DMS53 (cell line): ENCODE results near the gene DCLK1.
"Not testable (repeated sequence)": the region's sequence is repeated elsewhere in the genome, so short reads cannot be mapped to it uniquely, and the experiment has no call there.

Experiments
- DNase-seq: peaks from one replicate; lab custom pipeline; 2025; lab: John Stamatoyannopoulos, UW

DCLK1 gene

DNA sequence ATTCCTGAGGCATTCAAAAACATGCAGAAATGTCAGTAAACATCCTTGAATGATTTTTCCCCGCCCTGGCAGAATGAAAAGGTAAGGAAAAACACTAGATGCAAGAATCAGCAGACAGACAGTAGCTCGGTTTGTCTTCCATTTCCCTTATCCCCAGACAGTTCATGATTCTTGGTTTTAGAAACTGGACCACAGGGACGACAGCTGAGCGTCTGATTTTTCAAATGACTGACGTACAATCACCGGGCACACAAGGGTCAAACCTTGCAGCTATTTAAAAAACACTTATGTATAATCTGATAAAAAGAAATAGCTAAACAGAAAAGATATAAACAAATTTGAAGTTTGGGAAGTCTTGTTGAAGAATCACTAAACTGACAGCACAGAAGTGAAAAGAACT lies 47.1 kb downstream of the DCLK1 start:
- no peak for DNase-seq

DNA sequence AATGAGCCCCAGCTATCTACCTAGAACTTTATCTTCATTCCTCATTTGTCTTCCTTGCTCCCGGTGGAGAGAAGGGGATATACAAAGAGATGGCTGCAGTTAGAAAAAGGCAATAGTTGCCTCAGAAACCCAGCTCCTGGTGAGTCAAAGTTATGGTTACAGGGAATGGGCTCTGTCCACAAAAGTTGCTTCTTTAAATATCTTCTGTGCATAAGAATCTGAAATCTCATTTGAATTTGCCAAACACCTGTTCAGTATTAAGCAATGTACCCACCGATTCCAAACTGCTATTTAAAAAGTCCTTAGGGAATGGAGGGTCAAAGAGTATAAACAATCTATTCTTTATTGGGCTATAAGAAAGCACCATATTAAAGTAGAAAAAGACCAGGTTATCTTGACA lies 48.4 kb downstream of the DCLK1 start:
- no peak for DNase-seq

DNA sequence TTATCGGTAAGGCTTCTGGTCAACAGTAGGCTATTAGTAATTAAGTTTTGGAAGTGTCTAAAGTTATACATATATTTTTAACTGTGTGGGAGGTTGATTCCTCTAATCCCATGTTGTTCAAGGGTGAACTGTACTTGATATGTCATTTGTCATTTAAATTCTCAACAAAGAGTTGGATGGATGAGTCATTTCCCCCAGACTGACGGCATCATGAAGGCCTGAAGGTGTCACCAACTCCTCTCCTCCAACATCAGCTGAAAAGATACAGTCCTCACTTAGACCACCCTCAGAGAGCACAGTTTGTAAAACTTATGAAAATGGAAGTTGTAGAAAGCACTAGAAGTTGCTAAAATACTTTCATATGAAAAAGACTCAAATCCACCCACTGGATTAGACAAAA lies 48.8 kb downstream of the DCLK1 start:
- peak; percentile 79 for DNase-seq

DNA sequence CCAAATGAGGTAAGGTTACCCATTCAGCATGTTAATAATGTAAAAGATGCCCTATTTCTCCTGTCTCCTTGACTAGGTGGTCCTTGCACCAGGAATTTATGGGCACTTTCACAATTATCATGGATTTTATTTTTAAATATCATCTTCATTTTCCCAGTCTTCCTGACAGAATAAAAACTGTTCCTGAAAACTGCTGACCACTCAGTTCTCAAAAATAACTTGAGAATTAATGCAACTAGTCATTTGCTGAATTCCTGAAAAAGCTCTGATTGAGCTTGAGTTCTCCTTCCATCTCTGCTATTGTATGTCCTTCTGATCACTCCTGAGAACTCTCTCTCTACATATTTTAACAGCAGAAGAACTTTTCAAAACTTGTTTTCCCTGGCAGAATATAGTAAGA lies 55.0 kb downstream of the DCLK1 start:
- no peak for DNase-seq

DNA sequence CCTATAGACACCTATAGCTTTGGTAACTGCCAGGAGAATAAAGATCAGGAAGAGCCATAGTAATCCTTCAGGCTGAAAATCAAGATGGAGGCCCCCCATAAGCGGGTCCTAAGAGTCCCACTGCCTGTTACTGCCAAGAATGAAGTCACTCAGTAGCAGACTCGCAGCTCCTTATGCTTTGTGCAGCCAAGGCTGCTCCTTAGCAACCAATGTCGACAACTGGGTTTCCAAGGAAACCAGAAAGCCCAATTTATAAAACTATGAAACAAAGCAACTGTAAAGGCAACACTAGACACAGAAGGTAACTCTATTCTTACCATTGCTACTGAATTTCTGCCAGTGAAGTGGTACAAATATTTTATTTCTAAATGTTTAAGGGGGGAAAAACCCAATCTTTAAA lies 56.5 kb downstream of the DCLK1 start:
- peak; percentile 61 for DNase-seq

DNA sequence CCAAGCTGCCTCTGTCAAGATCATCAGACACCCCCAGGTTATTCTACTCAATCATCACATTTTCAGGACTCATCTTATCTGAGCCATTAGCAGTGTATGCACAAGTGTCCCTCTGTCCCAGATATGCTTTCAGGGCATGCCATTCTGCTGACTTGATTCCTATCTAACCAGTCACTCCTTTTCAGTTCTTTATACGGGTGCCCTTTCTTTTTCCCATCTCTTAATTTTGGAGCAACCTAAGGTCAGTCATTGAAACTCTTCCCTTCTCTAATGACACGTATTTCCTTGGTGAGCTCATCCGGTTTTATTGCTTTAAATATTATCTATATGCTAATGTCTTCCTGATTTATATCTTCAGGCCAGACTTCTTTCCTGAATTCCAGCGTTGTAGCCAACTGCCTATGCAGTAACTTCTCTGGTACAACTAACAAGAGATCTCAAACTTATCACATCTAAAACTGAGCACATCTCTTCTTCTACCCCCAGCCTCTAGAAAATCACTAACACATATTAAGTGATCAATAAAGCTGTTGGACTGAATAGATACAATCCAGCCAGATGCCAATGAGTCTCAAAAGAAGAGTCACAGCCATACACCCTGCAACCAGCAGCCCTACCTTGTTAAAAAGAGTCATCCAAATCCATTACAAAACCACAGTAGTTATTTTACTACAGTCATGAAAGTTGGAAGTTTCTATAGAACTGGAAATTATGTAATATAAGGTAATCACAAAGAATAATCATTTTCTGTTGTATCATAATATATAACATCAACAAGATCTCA lies 58.8 kb downstream of the DCLK1 start:
- DNase-seq, result peak; percentile 31

DNA sequence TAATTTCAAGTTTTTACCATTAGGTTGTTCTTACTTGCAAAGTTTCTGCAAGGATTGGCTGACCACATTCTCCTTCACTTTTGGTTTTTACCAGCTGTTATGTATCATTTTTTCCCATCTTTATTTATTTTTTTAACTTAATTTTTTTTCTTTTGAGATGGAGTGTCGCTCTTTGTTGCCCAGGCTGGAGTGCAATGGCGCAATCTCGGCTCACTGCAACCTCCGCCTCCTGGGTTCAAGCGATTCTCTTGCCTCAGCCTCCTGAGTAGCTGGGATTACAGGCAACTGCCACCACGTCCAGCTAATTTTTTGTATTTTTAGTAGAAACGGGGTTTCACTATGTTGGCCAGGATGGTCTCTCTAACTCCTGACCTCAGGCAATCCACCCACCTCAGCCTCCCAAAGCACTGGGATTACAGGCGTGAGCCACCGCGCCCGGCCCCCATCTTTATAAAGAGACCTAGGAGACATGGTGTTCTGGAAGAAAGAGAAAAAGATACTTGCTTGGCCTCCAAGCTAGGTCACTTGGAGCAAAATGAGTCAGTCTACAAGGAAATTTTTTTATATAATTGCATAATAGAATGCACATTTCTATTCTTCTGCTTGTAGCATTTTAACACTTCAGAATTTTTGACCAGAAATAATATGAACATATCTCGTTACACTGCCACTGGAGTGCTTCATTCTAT lies 60.5 kb downstream of the DCLK1 start:
- not testable (repeated sequence) for DNase-seq

DNA sequence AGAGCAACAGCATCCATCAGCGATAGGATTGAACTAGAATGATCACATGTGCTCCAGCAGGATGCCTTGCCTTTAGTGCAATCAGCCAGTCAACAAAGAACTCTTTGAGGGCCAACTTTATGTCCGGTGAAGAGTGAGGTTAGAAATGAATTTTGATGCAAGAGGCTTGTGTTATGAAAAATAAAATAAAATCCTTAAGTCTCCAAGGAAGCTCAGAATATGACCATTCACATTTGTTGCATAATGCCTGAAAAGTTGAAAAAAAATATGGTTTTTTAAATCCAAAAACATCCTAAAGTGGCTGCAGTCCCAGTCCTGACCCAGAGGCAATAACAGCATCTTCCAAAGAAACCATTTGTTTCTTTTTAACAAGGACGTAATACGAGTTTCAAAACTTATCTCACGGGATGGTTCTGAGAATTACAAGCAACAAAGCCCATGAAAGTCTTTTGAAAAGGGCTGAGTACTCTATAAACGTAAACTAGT lies 61.3 kb downstream of the DCLK1 start:
- no peak for DNase-seq

DNA sequence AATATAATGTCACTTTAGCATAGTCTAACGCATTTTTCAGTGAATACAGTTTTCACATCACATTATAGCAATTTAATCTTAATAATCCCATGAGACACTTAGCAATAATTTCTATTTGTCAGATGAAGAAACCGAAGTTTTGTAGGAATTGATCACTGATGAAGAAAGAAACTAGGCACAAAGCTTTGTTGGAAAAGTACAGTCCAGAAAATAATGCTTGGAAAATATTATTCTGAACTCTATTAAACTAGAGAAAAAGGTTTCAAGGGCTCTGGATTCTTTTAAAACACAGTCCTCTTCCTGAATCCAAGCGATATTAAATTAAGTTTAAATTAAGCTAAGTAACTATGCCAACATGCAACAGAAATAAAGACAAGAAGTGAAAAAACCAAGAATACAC lies 62.2 kb downstream of the DCLK1 start:
- DNase-seq, result no peak

DNA sequence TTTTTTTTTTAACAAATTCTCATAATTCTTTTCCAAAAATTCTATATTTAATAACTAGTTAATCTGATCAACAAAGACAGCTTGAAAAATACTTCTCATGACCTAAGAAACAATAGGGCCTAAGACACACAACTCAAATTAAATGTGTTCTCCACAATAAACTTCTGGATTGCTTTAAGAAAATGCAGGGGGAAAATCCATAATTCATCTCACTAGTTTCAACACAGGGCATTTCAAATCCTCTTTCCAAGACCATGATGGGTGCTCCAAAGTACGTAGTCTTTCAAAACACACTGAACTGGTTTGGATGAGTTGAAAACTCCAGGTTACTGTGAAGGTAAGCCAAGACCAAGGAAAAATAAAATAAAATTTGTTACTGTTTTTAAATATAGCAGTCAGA lies 62.6 kb downstream of the DCLK1 start:
- DNase-seq, result no peak

DNA sequence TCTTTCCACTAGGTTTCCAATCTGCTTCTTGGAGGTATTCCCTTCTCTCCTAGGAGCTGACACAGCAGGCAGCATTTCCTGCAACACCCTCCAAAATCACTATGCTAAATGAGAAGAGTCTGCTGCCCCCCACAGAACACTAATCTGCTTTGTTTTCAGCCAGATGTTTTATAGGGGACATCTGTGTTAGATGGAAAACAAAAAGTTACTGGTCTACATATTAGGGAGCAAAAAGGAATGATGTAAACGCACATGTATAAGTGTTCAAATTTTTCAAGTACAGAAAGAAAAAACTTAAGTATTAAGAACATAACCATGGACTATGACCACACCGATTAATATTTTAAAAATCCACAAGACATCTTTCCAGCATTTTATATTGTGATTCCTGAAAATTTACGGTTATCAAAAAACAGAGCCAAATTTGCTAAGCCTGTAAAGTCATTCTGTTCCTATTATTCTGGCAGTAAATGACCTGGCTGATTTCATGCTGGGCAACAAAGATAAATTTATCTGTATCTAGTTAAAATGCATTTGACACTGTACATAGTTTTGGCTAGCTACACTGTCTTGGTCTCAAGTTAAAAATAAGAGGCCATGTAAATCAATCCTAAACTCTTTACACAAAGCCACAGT lies 63.3 kb downstream of the DCLK1 start:
- no peak for DNase-seq

DNA sequence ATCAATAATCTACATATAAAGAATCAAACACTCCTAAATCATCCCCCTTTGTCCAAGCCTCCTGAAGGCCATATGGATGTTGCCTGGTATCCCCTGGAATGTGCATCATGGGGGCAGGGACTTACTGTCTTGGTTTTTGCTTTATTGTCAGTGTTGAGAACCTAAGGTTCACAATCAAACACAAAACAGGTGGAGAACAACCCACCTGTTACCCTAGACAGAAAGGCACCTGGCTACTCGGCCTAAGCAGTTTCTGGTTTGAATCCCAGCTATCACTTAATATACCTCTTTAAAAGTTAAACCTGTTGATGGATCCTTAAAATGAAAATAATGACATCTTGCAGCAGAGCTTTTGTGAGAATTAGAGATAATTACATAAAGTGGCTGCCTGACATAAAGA lies 68.9 kb downstream of the DCLK1 start:
- no peak for DNase-seq

DNA sequence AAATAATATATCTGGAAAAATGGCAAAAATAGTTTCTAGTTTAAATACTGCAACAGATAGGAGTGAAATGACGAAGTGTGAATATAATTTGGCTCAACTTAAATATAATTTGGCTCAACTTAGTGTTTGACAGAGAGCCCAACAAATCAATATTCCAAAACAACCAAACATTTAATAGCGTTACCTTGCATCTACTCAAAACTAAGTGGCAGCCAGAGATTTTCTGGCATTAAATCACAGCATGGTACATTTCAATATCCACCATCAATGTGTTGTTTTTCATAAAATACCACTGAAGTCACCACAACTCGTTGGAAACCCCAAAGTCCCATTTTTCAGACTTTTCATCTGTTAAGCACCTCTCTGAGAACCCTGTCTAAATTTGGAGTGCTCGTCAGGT lies 69.6 kb downstream of the DCLK1 start:
- no peak for DNase-seq

DNA sequence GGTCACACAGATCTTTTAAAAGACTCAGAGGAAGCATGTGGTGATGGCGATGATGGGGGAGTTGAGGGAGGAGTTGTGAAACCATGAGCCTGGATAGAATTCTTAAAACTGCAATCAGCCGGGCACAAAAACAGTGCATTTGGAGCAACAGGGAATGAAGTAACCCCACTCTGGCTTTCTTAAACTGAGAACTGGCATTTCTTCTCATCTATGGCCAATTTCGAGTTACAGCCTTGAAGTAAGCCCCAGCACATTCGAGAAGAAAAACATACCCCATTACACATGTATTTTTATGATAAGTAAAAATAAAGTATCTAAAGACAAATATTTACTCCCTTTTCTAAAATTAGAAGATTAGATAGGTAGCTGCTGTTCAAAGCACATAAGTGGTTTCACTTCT lies 70.1 kb downstream of the DCLK1 start:
- DNase-seq, result peak; percentile 15

DNA sequence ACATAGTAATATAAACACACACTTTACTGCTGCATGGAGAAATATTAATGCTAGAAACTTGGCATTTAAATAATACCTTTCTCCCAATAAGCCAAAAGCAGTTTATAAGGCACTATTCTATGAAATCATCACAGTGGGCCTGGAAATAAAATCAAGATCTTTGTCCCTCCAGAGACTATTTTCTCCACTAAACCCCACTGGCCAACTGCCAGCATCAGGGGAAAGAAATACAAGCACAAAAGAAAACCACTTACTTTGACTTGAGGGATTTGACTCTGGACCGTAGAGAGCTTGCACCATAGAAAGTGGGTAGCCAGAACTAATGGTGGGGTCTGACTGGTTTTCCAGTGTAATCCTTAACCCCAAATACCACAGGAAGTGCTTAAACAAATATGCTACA lies 71.9 kb downstream of the DCLK1 start:
- DNase-seq, result no peak

DNA sequence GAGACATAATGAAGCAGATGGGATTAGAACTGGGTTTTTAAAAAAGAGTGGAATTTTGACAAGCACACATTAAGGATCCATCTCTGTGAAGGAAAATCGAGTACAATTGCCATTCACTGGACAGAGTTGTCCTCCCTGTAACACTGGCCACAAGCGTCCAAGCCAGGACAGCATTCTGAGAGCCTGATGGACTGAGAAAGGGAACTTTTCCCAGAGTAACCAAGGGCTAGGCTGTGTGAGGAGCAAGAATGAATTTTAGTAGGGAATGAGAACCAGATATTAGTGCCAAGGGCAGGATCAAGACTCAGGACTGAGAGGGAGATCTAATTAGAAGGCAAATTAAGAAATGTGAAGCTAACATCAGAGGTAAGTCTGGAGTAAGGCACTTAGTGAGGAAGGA lies 73.1 kb downstream of the DCLK1 start:
- no peak for DNase-seq

DNA sequence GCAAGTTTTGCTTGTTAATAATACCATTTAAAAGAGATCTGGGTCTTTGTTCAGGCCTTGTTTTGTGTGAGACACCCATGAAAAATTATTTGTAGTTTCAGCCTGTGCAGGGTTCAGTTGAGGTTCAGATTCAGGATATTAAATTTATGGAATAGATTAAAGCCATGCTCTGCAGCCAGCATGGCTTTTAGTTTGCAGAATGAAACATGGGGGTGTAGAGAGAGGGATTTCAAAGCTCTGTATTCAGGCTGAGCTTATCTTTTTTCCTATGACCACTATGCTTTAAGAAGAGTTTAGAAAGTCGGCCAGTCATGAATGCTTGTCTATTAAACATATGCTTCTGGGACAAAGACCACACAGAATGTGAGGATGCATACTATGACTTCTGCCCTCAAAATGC lies 73.6 kb downstream of the DCLK1 start:
- no peak for DNase-seq

DNA sequence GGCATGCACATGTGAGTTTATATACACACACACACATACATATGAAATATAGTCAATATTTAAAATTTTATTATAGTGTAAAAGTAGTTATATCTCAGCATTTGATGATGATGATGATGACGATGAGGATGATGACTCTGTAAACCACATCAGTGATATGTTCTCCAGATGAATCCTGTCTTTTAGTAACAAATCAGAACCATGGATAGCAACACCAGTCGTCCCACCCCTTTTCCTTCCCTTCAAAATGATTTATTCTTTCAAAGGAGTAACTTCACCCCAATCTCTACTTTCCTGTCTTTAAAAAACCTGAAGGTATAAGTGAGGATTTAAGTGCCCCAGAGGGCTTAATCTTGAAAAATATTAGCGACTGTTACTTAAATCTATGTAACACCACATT lies 74.1 kb downstream of the DCLK1 start:
- no peak for DNase-seq

DNA sequence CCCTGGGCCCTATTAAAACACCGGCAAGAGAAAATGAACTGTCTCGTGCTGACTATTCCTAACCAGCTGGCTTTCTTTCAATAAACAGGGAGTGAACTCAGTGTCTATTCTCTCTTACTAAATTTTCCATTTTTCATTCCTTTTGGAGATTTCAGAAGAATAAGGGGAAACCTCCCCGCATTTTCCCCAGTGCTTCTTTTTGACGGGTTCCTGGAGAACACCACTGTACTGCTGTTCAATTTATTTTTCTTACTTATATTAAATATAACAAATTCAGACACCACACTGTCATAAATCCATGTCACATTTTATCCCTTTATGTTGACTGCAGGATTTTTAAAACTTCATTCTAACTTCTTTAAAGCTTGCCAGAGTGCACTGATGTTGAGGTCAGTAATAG lies 75.8 kb downstream of the DCLK1 start:
- DNase-seq, result no peak

DNA sequence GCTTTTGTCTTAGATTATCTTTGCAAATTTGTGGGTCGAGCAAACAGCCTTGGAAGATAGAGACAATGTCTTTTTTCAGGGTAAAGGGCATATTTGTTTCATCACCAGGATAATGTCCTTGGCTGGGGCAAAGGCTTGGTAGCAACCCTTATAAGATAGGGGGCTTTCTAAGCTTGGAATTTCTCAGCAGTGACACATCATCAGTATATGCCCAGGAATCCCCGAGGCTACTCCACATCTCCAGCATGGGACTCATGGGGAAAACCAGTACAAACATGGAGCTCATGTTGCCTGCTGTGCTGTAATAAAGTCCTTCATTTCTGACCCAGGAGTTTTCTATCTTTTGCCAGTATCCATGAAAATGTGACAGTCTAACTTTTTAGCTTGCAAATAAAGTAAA lies 77.1 kb downstream of the DCLK1 start:
- DNase-seq, result no peak

DNA sequence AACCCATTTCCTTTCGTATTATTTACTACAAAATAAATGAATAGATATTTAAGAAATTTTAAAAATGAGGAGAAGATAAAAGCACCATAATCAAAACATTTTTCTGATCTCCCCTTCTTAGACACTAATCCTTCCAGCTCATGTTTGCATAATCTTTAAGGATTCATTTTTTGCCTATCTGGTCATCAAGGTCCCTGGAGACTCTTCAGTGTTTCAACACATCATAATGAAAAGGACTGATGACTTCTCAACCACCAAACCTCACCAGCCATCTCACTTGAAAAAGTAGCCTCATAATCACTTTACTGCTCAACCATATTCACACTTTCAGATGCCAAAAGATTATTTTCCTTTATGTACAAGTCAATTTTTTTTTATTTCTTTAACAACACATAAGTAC lies 80.1 kb downstream of the DCLK1 start:
- no peak for DNase-seq

DNA sequence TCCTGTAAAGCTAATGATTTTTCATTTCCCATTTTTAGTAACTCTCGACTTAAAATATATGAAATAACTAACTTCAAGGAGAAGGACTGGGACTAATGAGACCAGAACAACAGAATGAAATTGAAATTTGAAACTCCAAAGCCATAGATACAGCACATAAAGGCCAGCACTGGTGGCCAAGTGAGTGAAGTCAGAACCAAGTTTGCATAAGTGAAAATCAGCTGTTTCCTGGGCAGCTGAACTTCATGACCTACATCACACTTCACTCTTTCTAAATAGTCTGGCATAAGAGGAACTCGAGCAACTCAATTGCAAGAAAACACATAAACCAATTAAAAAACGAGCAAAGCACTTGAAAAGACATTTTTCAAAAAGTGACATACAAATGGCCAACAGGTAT lies 84.5 kb downstream of the DCLK1 start:
- DNase-seq, result no peak
